Ovary (tissue), 3 donors: Measurements from ENCODE around the gene TTC28.
"Not testable (repeated sequence)": the region's sequence is repeated elsewhere in the genome, so short reads cannot be mapped to it uniquely, and the experiment has no call there.

Experiments
- CTCF ChIP-seq, 3 donors: fragments of 450-650 bp in 2 of 3; fragments of 200-600 bp in 1 of 3; IDR thresholded peaks; one replicate each; pipeline versions ENCODE4 v1.5.1 to v1.8.0; 2016 to 2022; ENCODE audit warnings: antibody characterized with exemption in 3 of 3, mild to moderate bottlenecking in 1 of 3
- POLR2A ChIP-seq: fragments of 450-650 bp; IDR thresholded peaks from one replicate; pipeline ENCODE4 v1.6.1; 2017; ENCODE audit warnings: antibody characterized with exemption, mild to moderate bottlenecking, moderate library complexity
- donor health status: DM: no; HTN: no; CAD: no.

GRCh38 chr22:28560743-28561101 lies 118.9 kb downstream of the TTC28 start:
- TF ChIP-seq POLR2A; CTCF (IDR thresholded peaks at IDR 0.05): not testable (repeated sequence)
